K562 (cell line): Measurements from ENCODE around the gene MFNG. TPM values are rescaled to one million over a fixed set of nuclear protein-coding genes. Genes with fewer than 3 reads are reported as not detected.
A peak's percentile ranks its signal among the peaks of the same experiment; 100 is the strongest.

Experiments
- ATAC-seq: fragments of 200-7000 bp; cut with Tn5 transposase; 3 replicates; pipeline ENCODE4 v1.9.1; 2020; ENCODE audit warnings: moderate library complexity
- BruUV-seq: library from RNA; stranded (reverse); fragments of 400-500 nt; replicated peaks from 2 replicates; lab custom pipeline; 2021; lab: Mats Ljungman, UMichigan
- CTCF ChIA-PET: fragments of 300-600 bp; formaldehyde crosslinking; extraction: SDS; loops from one replicate; lab custom pipeline; 2021; ENCODE audit warnings: low intra/inter-chr PET ratio; lab: Yijun Ruan, JAX
- POLR2A ChIA-PET: fragments of 300-600, 350-650 bp; sonication (Branson Sonifier 250); formaldehyde crosslinking; extraction: SDS; loops from one replicate; lab custom pipeline; 2021; ENCODE audit warnings: antibody characterized with exemption, inconsistent platforms; lab: Yijun Ruan, JAX
- DNase-seq, 4 experiments: peaks; one replicate each; pipeline versions ENCODE4 v3.0.0 to v3.0.0-alpha.2; 2011 to 2018; ENCODE audit warnings: low spot score in 3 of 4, mixed read lengths in 3 of 4; ENCODE audit errors: extremely low read depth in 1 of 4
- FAIRE-seq: peaks from 2 replicates; lab custom pipeline; 2011; peaks lifted over from hg19 to GRCh38; lab: Jason Lieb, UNC
- H2AFZ ChIP-seq: 2 replicates; pipeline ENCODE4 v1.6.0; 2011; ENCODE audit warnings: low read depth, low read length, control low read depth, inconsistent platforms
- H3K27ac ChIP-seq: fragments of 200-600 bp; 3 replicates; pipeline ENCODE4 v1.8.0; 2011; ENCODE audit warnings: low read depth, mild to moderate bottlenecking, control low read depth, inconsistent platforms, low read length, moderate library complexity, mixed read lengths; ENCODE audit errors: extremely low read depth
- H3K27me3 ChIP-seq, 2 experiments: fragments of 300-600 bp in 1 of 2; 2 replicates in 1 of 2; 3 replicates in 1 of 2; pipeline versions ENCODE4 v1.6.0 to v1.8.0; 2011; ENCODE audit warnings: inconsistent platforms in 2 of 2, low read length in 2 of 2, mild to moderate bottlenecking in 1 of 2, mixed read lengths in 1 of 2, moderate library complexity in 1 of 2; ENCODE audit not compliant: control insufficient read depth in 2 of 2, insufficient read depth in 2 of 2
- H3K36me3 ChIP-seq: fragments of 300-600 bp; 3 replicates; pipeline ENCODE4 v1.8.0; 2011; ENCODE audit warnings: mild to moderate bottlenecking, low read length, inconsistent platforms; ENCODE audit not compliant: control insufficient read depth, insufficient read depth
- H3K4me1 ChIP-seq, 2 experiments: fragments of 200-600 bp in 1 of 2; replicated peaks in 1 of 2; 2 replicates in 1 of 2; 3 replicates in 1 of 2; pipeline versions ENCODE4 v1.5.1 to v1.8.0; 2011; ENCODE audit warnings: inconsistent platforms in 2 of 2, low read length in 2 of 2, mild to moderate bottlenecking in 1 of 2, mixed read lengths in 1 of 2, moderate library complexity in 1 of 2; ENCODE audit not compliant: control insufficient read depth in 2 of 2, insufficient read depth in 2 of 2
- H3K4me2 ChIP-seq: 2 replicates; pipeline ENCODE4 v1.6.1; 2011; ENCODE audit warnings: low read length, control low read depth, inconsistent platforms, mixed read lengths; ENCODE audit not compliant: insufficient read depth
- H3K4me3 ChIP-seq: fragments of 200-600 bp; sonication (generic), shearing (Covaris generic); 2 replicates; pipeline ENCODE4 v1.5.1; 2016; ENCODE audit warnings: control low read depth, inconsistent platforms
- H3K79me2 ChIP-seq: fragments of 200-600 bp; 3 replicates; pipeline ENCODE4 v1.8.0; 2011; ENCODE audit warnings: low read length, inconsistent platforms; ENCODE audit not compliant: control insufficient read depth, insufficient read depth
- H3K9ac ChIP-seq, 2 experiments: 2 replicates each; pipeline versions ENCODE4 v1.6.0 to v1.6.1; 2011; ENCODE audit warnings: low read depth in 2 of 2, low read length in 2 of 2, control low read depth in 1 of 2, inconsistent platforms in 1 of 2, mild to moderate bottlenecking in 1 of 2, mixed read lengths in 1 of 2; ENCODE audit not compliant: insufficient read depth in 1 of 2
- H3K9me1 ChIP-seq: one replicate; pipeline ENCODE4 v1.6.0; 2011; ENCODE audit warnings: inconsistent platforms, mild to moderate bottlenecking, low read length, moderate library complexity; ENCODE audit not compliant: control insufficient read depth, insufficient read depth
- H3K9me3 ChIP-seq: replicated peaks from 2 replicates; pipeline ENCODE4 v1.5.1; 2011; ENCODE audit warnings: low read depth, low read length, inconsistent platforms; ENCODE audit not compliant: control insufficient read depth, insufficient read depth
- H4K20me1 ChIP-seq: replicated peaks from 2 replicates; pipeline ENCODE4 v1.6.1; 2011; ENCODE audit warnings: low read length, inconsistent platforms, mixed read lengths; ENCODE audit not compliant: control insufficient read depth, insufficient read depth
- BCOR ChIP-seq: fragments of 450-650 bp; IDR thresholded peaks from 2 replicates; pipeline ENCODE4 v1.6.1; 2016
- CEBPB ChIP-seq: fragments of 450-650 bp; IDR thresholded peaks from 2 replicates; pipeline ENCODE4 v1.6.1; 2016; ENCODE audit warnings: missing genetic modification characterization, missing compliant biosample characterization
- CHD4 ChIP-seq: fragments of 200-600 bp; sonication (generic); IDR thresholded peaks from 3 replicates; pipeline ENCODE4 v1.6.1; 2012; ENCODE audit warnings: low read depth, mild to moderate bottlenecking, mixed read lengths, low read length, inconsistent platforms; ENCODE audit not compliant: insufficient read depth, insufficient replicate concordance, poor library complexity, severe bottlenecking
- E2F5 ChIP-seq: sonication (generic); formaldehyde crosslinking; IDR thresholded peaks from 2 replicates; pipeline ENCODE4 v1.8.0; 2022; ENCODE audit warnings: mild to moderate bottlenecking, missing genetic modification reagents
- KDM1A ChIP-seq, 2 experiments: fragments of 450-650 bp; IDR thresholded peaks; 2 replicates each; pipeline ENCODE4 v1.6.1; 2016; ENCODE audit warnings: mild to moderate bottlenecking in 2 of 2
- LARP7 ChIP-seq: fragments of 450-650 bp; IDR thresholded peaks from 2 replicates; pipeline ENCODE4 v1.6.1; 2016
- NFRKB ChIP-seq: fragments of 450-650 bp; IDR thresholded peaks from 2 replicates; pipeline ENCODE4 v1.6.1; 2016; ENCODE audit warnings: low read depth
- RBM25 ChIP-seq: fragments of 200-400 bp; formaldehyde crosslinking; IDR thresholded peaks from 2 replicates; pipeline ENCODE4 v1.6.1; 2018; ENCODE audit warnings: low read length, low read depth, moderate library complexity; ENCODE audit not compliant: severe bottlenecking
- RERE ChIP-seq: sonication (generic); formaldehyde crosslinking; IDR thresholded peaks from 2 replicates; pipeline ENCODE4 v1.8.0; 2023; ENCODE audit warnings: missing genetic modification reagents, mild to moderate bottlenecking, borderline replicate concordance
- SMARCA5 ChIP-seq: fragments of 450-650 bp; IDR thresholded peaks from 2 replicates; pipeline ENCODE4 v1.6.1; 2016
- SMC3 ChIP-seq: conservative IDR thresholded peaks from 2 replicates; pipeline ENCODE4 v1.6.1; 2011; ENCODE audit warnings: low read depth, low read length, improper control_type of control experiment; ENCODE audit not compliant: insufficient read depth
- SPI1 ChIP-seq: IDR thresholded peaks from 2 replicates; pipeline ENCODE4 v1.6.1; 2011; ENCODE audit warnings: low read depth, low read length, control low read depth, borderline replicate concordance
- TAF15 ChIP-seq: fragments of 200-400 bp; formaldehyde crosslinking; IDR thresholded peaks from 2 replicates; pipeline ENCODE4 v1.6.1; 2017; ENCODE audit warnings: mild to moderate bottlenecking, low read depth, low read length, moderate library complexity
- TCFL5 ChIP-seq: fragments of 250-450 bp; sonication (Bioruptor Pico); conservative IDR thresholded peaks from 2 replicates; pipeline ENCODE4 v1.6.1; 2021; ENCODE audit warnings: mild to moderate bottlenecking, moderate library complexity, matching md5 sums
- ZNF133 ChIP-seq: fragments of 250-450 bp; sonication (Bioruptor Pico); IDR thresholded peaks from 2 replicates; pipeline ENCODE4 v1.4.0; 2020; ENCODE audit warnings: mild to moderate bottlenecking
- ZNF699 ChIP-seq: fragments of 250-450 bp; sonication (Bioruptor Pico); IDR thresholded peaks from 2 replicates; pipeline ENCODE4 v1.8.0; 2021; ENCODE audit warnings: mild to moderate bottlenecking, moderate library complexity; ENCODE audit not compliant: insufficient replicate concordance
- WGBS: fragments of 100-300 bp; shearing (Covaris generic); methylation state at CpG from one replicate; pipeline ENCODE4 v1.1.6; 2016; ENCODE audit warnings: low coverage, mixed read lengths; ENCODE audit not compliant: insufficient coverage; ENCODE audit errors: missing lambda C conversion rate; 5-methylcytosine and 5-hydroxymethylcytosine counted together
- in situ Hi-C: fragments of 300-500 bp; cut with MboI; formaldehyde crosslinking; loops from 4 replicates; pipeline ENCODE4 v1.15.0; 2018; ENCODE audit warnings: inconsistent platforms, mixed read lengths
- intact Hi-C: fragments of 100-400 bp; cut with micrococcal nuclease; formaldehyde crosslinking; loops from 2 replicates; pipeline ENCODE4 v1.14.2; 2022
- polyA plus RNA-seq, 8 experiments: library from polyadenylated mRNA; depleted of rRNA in 4 of 8; stranded (reverse) in 5 of 8; unstranded in 3 of 8; fragments of >200 nt; fragmentation: Nextera tagmentation in 2 of 8; fragmentation: Illumina TruSeq in 1 of 8; extraction: Ambion mirVana in 2 of 8; extraction: Trizol in 1 of 8; gene quantifications; 2 replicates each; pipeline versions ENCODE4 v1.2.1 to v1.2.3, GENCODE V29; 2011 to 2014; ENCODE audit warnings: inconsistent platforms in 1 of 8, missing spikeins in 1 of 8
- total RNA-seq, 7 experiments: library from RNA; depleted of rRNA in 6 of 7; stranded (reverse); fragments of >200 nt in 6 of 7; fragmentation: Illumina TruSeq in 2 of 7; extraction: Trizol in 2 of 7; gene quantifications; 2 replicates each; pipeline versions ENCODE4 v1.2.1 to v1.2.3, GENCODE V29; 2011 to 2021; ENCODE audit warnings: low replicate concordance in 1 of 7

The MFNG gene
- total and polyA plus RNA-seq, 9 of the 15 experiments (the other 6 are each of a cell fraction or from before 2014, with no cell fraction given), result 0.13 to 0.73 (median 0.38) TPM; not detected in 4

GRCh38 chr22:37514526-37515051 is 28.4 kb upstream of the MFNG start (continued):
- no peak for TF ChIP-seq E2F5
- no peak for TF ChIP-seq SMC3
- no peak for TF ChIP-seq CEBPB (tag)
- no peak for TF ChIP-seq NFRKB
- no peak for TF ChIP-seq TAF15
- no peak for TF ChIP-seq ZNF699
- no peak for TF ChIP-seq ZNF133 (CRISPR knock-in tag)
- TF ChIP-seq TCFL5, result no peak
- TF ChIP-seq LARP7, result no peak

GRCh38 chr22:37511395-37512104 is 25.4 kb upstream of the MFNG start:
- FAIRE-seq, result no peak
- ChIA-PET CTCF (no interaction called here), POLR2A (no interaction called here)
- Histone ChIP-seq H3K9ac (peak overlapping the region in 1 of 2 experiments; percentile 83; a peak in 1 of 4 replicates), H3K36me3 (peaks cover 11% of the 10 kb centered on the region; the same call in 2 of the 3 replicates), H3K79me2 (no peaks in the 10 kb centered on the region), H3K9me3 (no peaks in the 10 kb centered on the region), H3K9me1 (no peaks in the 10 kb centered on the region), H3K4me3 (no peak overlapping the region), H3K27ac (no peak overlapping the region), H3K4me1 (peaks cover 21 to 30% of the 10 kb centered on the region in 2 experiments), H4K20me1 (no peaks in the 10 kb centered on the region), H2AFZ (no peak overlapping the region), H3K27me3 (no peaks in the 10 kb centered on the region), H3K4me2 (peak overlapping the region; percentile 44; the same call in 1 of the 2 replicates)
- in situ Hi-C loops (no loop called here), intact Hi-C loops (no loop called here)
- TF ChIP-seq RERE (CRISPR knock-in tag), result no peak
- no peak for TF ChIP-seq SPI1
- TF ChIP-seq KDM1A (IDR thresholded peaks at IDR 0.05), result peak in 1 of 2 experiments; percentile 69; a peak in 3 of 4 replicates
- peak; percentile 48; the same call in 1 of the 2 replicates for TF ChIP-seq SMARCA5
- peak; percentile 44 for TF ChIP-seq CHD4
- TF ChIP-seq BCOR, result peak; percentile 82
- TF ChIP-seq RBM25, result peak; percentile 82
- no TSS peak for BruUV-seq
- DNase-seq, result no peak
- WGBS, result 86% methylated on average over 2 of the region's 6 CpGs
- ATAC-seq, result no peak
